NB4 (cell line): ENCODE data around the gene ATP13A1.
"Not testable (repeated sequence)": the region's sequence is repeated elsewhere in the genome, so short reads cannot be mapped to it uniquely, and the experiment has no call there.

Experiments used
- DNase-seq: peaks from one replicate; pipeline ENCODE4 v3.0.0; 2010; ENCODE audit warnings: low read depth
- H3K4me3 ChIP-seq: one replicate; pipeline ENCODE4 v1.5.1; 2011; ENCODE audit warnings: mild to moderate bottlenecking, low read depth, low read length, moderate library complexity
- MYC ChIP-seq: IDR thresholded peaks from 2 replicates; pipeline ENCODE4 v1.6.1; 2011; ENCODE audit warnings: low read depth, low read length
- POLR2A ChIP-seq: IDR thresholded peaks from 2 replicates; pipeline ENCODE4 v1.6.1; 2011; ENCODE audit warnings: mild to moderate bottlenecking; ENCODE audit not compliant: insufficient read length; ENCODE audit errors: extremely low read depth
- TF ChIP-seq, protein P1 (sequence below): IDR thresholded peaks from one replicate; pipeline ENCODE4 v1.5.1; 2012; ENCODE audit warnings: low read depth, low read length
- TF ChIP-seq, protein P2 (sequence below): IDR thresholded peaks from 2 replicates; pipeline ENCODE4 v1.6.1; 2011; ENCODE audit warnings: low read depth, low read length

The ATP13A1 gene

DNA sequence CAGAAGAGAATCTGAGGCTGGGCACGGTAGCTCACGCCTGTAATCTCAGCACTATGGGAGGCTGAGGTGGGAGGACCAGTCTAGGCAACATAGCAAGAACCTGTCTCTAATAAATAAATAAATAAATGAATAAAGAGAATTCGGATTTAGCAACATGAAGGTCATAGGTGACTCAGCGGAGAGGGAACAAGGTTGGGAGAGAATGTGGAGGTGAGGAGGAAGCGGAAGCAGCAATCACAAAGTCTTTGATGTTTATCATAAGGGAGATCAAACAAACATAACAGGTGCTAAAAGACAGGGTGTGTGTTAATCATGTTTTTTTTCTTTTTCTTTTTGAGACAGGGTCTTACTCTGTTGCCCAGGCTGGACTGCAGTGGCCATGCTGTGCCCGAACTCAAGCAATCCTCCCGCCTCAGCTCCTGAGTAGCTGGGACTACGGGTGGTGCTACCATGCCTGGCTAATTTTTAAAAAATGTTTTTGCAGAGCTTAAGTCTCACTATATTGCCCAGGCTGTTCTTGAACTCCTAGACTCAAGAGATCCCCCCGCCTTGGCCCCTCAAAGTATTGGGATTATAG, 61.3 kb downstream of the ATP13A1 start:
- DNase-seq, result no peak
- TF ChIP-seq POLR2A, result no peak
- TF ChIP-seq, protein P1, sequence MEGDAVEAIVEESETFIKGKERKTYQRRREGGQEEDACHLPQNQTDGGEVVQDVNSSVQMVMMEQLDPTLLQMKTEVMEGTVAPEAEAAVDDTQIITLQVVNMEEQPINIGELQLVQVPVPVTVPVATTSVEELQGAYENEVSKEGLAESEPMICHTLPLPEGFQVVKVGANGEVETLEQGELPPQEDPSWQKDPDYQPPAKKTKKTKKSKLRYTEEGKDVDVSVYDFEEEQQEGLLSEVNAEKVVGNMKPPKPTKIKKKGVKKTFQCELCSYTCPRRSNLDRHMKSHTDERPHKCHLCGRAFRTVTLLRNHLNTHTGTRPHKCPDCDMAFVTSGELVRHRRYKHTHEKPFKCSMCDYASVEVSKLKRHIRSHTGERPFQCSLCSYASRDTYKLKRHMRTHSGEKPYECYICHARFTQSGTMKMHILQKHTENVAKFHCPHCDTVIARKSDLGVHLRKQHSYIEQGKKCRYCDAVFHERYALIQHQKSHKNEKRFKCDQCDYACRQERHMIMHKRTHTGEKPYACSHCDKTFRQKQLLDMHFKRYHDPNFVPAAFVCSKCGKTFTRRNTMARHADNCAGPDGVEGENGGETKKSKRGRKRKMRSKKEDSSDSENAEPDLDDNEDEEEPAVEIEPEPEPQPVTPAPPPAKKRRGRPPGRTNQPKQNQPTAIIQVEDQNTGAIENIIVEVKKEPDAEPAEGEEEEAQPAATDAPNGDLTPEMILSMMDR, result no peak
- no peak for TF ChIP-seq MYC
- TF ChIP-seq, protein P2, sequence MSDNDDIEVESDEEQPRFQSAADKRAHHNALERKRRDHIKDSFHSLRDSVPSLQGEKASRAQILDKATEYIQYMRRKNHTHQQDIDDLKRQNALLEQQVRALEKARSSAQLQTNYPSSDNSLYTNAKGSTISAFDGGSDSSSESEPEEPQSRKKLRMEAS, result no peak
- no peak overlapping the region for H3K4me3 ChIP-seq

DNA sequence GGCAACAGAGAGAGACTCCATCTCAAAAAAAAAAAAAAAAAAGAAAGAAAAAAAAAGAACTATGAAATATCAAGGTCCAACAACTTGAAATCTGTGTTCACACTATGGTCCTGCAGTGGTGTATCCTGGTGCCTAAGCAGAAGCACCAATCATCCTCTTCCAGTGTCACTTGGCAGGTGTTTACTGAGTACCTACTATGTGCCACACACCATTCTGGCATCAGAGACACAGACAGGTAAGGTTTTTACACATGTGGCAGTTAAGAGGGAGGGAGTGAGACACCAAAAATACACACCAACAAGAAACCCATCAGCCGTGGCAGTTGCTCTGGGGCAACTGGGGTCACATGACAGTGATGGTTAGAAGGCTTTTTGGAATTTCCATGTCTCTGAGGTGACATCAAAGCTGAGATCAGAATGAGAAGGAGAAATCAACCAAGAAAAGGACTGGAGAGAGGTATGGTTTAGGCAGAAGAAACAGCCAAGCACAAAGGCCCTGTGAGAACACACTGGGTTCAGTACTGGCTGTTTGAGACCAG, 62.6 kb downstream of the ATP13A1 start:
- DNase-seq, result no peak
- no peak overlapping the region for H3K4me3 ChIP-seq
- TF ChIP-seq, protein P1, result no peak
- no peak for TF ChIP-seq POLR2A
- TF ChIP-seq, protein P2, result no peak
- TF ChIP-seq MYC, result no peak

DNA sequence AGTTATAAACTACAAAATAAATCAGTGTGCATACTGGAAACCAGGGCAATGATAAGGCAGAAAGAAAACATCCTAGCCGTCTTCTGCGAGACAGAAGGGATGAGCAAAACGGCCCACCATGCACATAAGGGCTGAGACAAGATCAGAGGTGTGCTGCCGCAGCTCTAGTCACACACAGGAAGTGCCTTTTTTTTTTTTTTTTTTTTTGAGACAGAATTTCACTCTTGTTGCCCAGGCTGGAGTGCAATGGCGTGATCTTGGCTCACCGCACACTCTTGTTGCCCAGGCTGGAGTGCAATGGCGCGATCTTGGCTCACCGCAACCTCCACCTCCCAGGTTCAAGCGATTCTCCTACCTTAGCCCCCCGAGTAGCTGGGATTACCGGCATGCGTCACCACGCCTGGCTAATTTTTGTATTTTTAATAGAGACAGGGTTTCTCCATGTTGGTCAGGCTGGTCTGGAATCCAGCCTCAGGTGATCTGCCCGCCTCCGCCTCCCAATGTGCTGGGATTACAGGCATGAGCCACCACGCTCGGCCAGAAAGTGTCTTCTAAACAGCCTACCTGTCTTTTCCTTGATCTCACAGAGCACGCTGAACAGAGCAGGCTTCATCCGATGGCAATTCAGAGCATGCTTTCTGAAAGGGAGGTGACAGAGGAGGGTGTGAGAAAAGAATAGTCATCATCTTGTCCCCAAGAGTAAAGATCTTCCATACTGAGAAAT, 64.6 kb downstream of the ATP13A1 start:
- not testable (repeated sequence) for DNase-seq, H3K4me3 ChIP-seq

DNA sequence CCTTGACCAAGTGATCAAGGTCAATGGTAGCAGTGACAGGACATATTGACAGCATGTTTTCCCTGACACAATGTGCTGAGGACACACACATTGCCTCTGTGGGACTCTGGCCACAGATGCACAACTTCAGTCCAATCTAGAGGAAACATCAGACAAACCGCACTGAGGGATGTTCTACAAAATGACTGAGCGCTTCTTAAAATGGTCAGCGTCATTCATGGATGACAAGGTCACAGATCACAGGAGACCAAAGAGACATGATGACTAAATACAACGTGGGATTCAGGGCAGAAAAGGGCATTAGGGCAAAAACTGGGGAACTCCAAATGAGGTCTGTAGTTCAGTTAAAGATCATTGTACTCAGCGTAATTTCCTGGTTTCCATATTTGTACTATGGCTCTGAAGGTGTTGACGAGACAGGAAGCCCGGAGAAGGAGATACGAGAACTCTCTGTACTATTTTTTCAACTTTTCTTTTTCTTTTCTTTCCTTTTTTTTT, 65.6 kb downstream of the ATP13A1 start:
- no peak for TF ChIP-seq POLR2A
- TF ChIP-seq MYC, result no peak
- TF ChIP-seq, protein P2, result no peak
- TF ChIP-seq, protein P1, result no peak
- H3K4me3 ChIP-seq, result no peak overlapping the region
- no peak for DNase-seq
